SK-N-SH treated with all-trans-retinoic acid at 6 μM for 48 hours (cell line): Measurements from ENCODE around the gene HNRNPUL1.

ENCODE experiments used
- ATAC-seq: fragments of 200-7000 bp; cut with Tn5 transposase; 3 replicates; pipeline ENCODE4 v1.9.1; 2020; ENCODE audit warnings: mild to moderate bottlenecking, moderate library complexity
- ARNTL ChIP-seq: fragments of 450-650 bp; formaldehyde crosslinking; IDR thresholded peaks from 2 replicates; pipeline ENCODE4 v1.5.0; 2020; ENCODE audit warnings: low read depth, mild to moderate bottlenecking, moderate library complexity, borderline replicate concordance
- BACH2 ChIP-seq: fragments of 250-450 bp; sonication (Bioruptor Pico); IDR thresholded peaks from 2 replicates; pipeline ENCODE4 v1.9.0; 2021; ENCODE audit warnings: mild to moderate bottlenecking, borderline replicate concordance
- CSDC2 ChIP-seq: fragments of 250-450 bp; sonication (Bioruptor Pico); IDR thresholded peaks from 2 replicates; pipeline ENCODE4 v1.5.0; 2020; ENCODE audit warnings: mild to moderate bottlenecking, moderate library complexity
- ESRRG ChIP-seq: fragments of 250-450 bp; sonication (Bioruptor Pico); IDR thresholded peaks from 2 replicates; pipeline ENCODE4 v1.6.1; 2021; ENCODE audit warnings: mild to moderate bottlenecking
- GLIS3 ChIP-seq: fragments of 250-450 bp; sonication (Bioruptor Pico); IDR thresholded peaks from 2 replicates; pipeline ENCODE4 v1.5.0; 2020; ENCODE audit warnings: mild to moderate bottlenecking, moderate library complexity
- ISL1 ChIP-seq: fragments of 250-450 bp; sonication (Bioruptor Pico); IDR thresholded peaks from 2 replicates; pipeline ENCODE4 v2.1.2; 2022; ENCODE audit warnings: mild to moderate bottlenecking, moderate library complexity
- OSR1 ChIP-seq: fragments of 250-450 bp; sonication (Bioruptor Pico); IDR thresholded peaks from 2 replicates; pipeline ENCODE4 v1.8.0; 2022; ENCODE audit warnings: moderate library complexity, mild to moderate bottlenecking, inconsistent platforms
- PPARA ChIP-seq: fragments of 250-450 bp; sonication (Bioruptor Pico); IDR thresholded peaks from 2 replicates; pipeline ENCODE4 v1.5.0; 2020; ENCODE audit warnings: mild to moderate bottlenecking, borderline replicate concordance
- RARB ChIP-seq: fragments of 250-450 bp; sonication (Bioruptor Pico); IDR thresholded peaks from 2 replicates; pipeline ENCODE4 v1.8.0; 2021; ENCODE audit warnings: mild to moderate bottlenecking, moderate library complexity
- SNAI2 ChIP-seq: fragments of 250-450 bp; sonication (Bioruptor Pico); IDR thresholded peaks from 2 replicates; pipeline ENCODE4 v1.5.0; 2020; ENCODE audit warnings: mild to moderate bottlenecking, moderate library complexity
- TOX ChIP-seq: fragments of 250-450 bp; sonication (Bioruptor Pico); IDR thresholded peaks from 2 replicates; pipeline ENCODE4 v1.8.0; 2021; ENCODE audit warnings: mild to moderate bottlenecking, moderate library complexity, borderline replicate concordance
- ZC3H10 ChIP-seq: fragments of 250-450 bp; sonication (Bioruptor Pico); IDR thresholded peaks from 2 replicates; pipeline ENCODE4 v1.5.1; 2021; ENCODE audit warnings: mild to moderate bottlenecking, moderate library complexity
- ZFP3 ChIP-seq: fragments of 250-450 bp; sonication (Bioruptor Pico); IDR thresholded peaks from 2 replicates; pipeline ENCODE4 v1.5.0; 2020; ENCODE audit warnings: mild to moderate bottlenecking, moderate library complexity
- ZFP30 ChIP-seq: fragments of 450-650 bp; formaldehyde crosslinking; IDR thresholded peaks from 2 replicates; pipeline ENCODE4 v1.5.0; 2022; ENCODE audit warnings: mild to moderate bottlenecking, moderate library complexity
- ZNF565 ChIP-seq: fragments of 450-650 bp; formaldehyde crosslinking; conservative IDR thresholded peaks from 2 replicates; pipeline ENCODE4 v1.5.0; 2020; ENCODE audit warnings: low read depth, mild to moderate bottlenecking, moderate library complexity
- ZNF70 ChIP-seq: fragments of 450-650 bp; formaldehyde crosslinking; IDR thresholded peaks from 2 replicates; pipeline ENCODE4 v1.5.0; 2020; ENCODE audit warnings: mild to moderate bottlenecking, moderate library complexity
- ZNF8 ChIP-seq: fragments of 450-650 bp; formaldehyde crosslinking; IDR thresholded peaks from 2 replicates; pipeline ENCODE4 v1.5.0; 2020; ENCODE audit warnings: mild to moderate bottlenecking, moderate library complexity
- TF ChIP-seq, protein P1 (sequence below): fragments of 250-450 bp; sonication (Bioruptor Pico); IDR thresholded peaks from 2 replicates; pipeline ENCODE4 v1.5.0; 2020; ENCODE audit warnings: mild to moderate bottlenecking, moderate library complexity
- TF ChIP-seq, protein P2 (sequence below): fragments of 250-450 bp; sonication (Bioruptor Pico); IDR thresholded peaks from 2 replicates; pipeline ENCODE4 v1.5.1; 2021; ENCODE audit warnings: mild to moderate bottlenecking, moderate library complexity
- TF ChIP-seq, protein P3 (sequence below): fragments of 250-450 bp; sonication (Bioruptor Pico); IDR thresholded peaks from 2 replicates; pipeline ENCODE4 v1.8.0; 2020; ENCODE audit warnings: mild to moderate bottlenecking, moderate library complexity, borderline replicate concordance
- TF ChIP-seq, protein P4 (sequence below): fragments of 250-450 bp; sonication (Bioruptor Pico); IDR thresholded peaks from 2 replicates; pipeline ENCODE4 v1.5.1; 2020; ENCODE audit warnings: low read depth, mild to moderate bottlenecking, moderate library complexity

HNRNPUL1 gene

DNA sequence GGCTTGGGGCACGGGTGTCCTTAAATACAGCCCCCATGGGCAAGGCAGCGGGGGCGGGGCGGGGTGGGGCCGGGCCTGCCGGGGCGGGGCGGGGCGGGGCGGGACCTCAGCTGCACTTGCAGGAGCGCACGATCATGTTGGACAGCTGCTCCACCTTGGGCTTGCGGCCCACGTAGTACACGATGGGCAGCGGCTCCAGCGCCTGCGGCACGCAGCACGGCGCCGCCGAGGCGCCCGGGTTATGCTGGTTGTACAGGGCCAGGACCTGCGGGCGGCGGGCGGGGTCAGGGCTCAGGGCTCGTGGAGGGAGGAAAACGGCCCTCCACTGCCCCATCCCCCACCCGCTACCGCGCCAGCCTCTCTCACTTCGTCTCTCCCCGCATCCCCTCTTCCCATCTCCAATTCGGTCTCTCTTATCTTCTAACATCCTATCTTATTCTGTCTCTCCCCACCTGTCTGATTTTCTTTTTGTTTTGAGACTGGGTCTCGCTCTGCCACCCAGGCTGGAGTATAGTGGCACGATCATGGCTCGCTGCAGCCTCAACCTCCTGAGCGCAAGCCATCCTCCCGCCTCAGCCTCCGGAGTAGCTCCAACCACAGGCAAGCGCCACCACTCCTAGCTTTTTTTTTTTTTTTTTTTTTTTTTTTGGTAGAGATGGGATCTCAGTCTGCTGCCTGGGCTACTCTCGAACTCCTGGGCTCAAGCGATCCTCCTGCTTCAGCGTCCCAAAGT lies 66.9 kb downstream of the HNRNPUL1 start:
- TF ChIP-seq OSR1 (CRISPR knock-in tag) (no peak), ZFP3 (no peak), TOX (CRISPR knock-in tag) (no peak), ISL1 (CRISPR knock-in tag) (no peak), ARNTL (CRISPR knock-in tag) (no peak), CSDC2 (CRISPR knock-in tag) (no peak), BACH2 (CRISPR knock-in tag) (no peak), ZFP30 (CRISPR knock-in tag) (no peak), ESRRG (CRISPR knock-in tag) (no peak), ZC3H10 (no peak), SNAI2 (CRISPR knock-in tag) (no peak), GLIS3 (no peak)
- TF ChIP-seq, protein P1, sequence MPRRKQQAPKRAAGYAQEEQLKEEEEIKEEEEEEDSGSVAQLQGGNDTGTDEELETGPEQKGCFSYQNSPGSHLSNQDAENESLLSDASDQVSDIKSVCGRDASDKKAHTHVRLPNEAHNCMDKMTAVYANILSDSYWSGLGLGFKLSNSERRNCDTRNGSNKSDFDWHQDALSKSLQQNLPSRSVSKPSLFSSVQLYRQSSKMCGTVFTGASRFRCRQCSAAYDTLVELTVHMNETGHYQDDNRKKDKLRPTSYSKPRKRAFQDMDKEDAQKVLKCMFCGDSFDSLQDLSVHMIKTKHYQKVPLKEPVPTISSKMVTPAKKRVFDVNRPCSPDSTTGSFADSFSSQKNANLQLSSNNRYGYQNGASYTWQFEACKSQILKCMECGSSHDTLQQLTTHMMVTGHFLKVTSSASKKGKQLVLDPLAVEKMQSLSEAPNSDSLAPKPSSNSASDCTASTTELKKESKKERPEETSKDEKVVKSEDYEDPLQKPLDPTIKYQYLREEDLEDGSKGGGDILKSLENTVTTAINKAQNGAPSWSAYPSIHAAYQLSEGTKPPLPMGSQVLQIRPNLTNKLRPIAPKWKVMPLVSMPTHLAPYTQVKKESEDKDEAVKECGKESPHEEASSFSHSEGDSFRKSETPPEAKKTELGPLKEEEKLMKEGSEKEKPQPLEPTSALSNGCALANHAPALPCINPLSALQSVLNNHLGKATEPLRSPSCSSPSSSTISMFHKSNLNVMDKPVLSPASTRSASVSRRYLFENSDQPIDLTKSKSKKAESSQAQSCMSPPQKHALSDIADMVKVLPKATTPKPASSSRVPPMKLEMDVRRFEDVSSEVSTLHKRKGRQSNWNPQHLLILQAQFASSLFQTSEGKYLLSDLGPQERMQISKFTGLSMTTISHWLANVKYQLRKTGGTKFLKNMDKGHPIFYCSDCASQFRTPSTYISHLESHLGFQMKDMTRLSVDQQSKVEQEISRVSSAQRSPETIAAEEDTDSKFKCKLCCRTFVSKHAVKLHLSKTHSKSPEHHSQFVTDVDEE (CRISPR knock-in tag) = no peak
- TF ChIP-seq, protein P2, sequence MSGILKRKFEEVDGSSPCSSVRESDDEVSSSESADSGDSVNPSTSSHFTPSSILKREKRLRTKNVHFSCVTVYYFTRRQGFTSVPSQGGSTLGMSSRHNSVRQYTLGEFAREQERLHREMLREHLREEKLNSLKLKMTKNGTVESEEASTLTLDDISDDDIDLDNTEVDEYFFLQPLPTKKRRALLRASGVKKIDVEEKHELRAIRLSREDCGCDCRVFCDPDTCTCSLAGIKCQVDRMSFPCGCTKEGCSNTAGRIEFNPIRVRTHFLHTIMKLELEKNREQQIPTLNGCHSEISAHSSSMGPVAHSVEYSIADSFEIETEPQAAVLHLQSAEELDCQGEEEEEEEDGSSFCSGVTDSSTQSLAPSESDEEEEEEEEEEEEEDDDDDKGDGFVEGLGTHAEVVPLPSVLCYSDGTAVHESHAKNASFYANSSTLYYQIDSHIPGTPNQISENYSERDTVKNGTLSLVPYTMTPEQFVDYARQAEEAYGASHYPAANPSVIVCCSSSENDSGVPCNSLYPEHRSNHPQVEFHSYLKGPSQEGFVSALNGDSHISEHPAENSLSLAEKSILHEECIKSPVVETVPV (CRISPR knock-in tag) = no peak
- no peak for ATAC-seq

DNA sequence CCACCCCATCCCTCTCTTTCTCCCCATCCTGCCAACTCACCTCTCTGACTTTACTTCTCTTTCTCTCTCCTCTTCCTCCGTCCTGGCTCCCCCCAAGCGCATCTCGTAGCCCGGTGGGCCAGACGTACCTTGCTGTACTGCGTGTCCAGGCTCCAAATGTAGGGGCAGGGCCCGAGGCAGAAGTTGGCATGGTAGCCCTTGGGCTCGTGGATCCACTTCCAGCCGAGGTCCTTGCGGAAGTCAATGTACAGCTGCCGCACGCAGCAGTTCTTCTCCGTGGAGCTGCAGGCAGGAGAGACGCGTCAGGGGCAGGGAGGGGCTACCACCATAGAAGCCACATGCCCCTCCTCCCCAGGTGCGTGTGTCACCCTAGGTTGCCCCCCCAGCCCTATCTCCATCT lies 67.8 kb downstream of the HNRNPUL1 start:
- TF ChIP-seq ZNF8 (no peak), ZNF565 (CRISPR knock-in tag) (no peak), BACH2 (CRISPR knock-in tag) (no peak), ISL1 (CRISPR knock-in tag) (no peak), PPARA (no peak)
- TF ChIP-seq, protein P3, sequence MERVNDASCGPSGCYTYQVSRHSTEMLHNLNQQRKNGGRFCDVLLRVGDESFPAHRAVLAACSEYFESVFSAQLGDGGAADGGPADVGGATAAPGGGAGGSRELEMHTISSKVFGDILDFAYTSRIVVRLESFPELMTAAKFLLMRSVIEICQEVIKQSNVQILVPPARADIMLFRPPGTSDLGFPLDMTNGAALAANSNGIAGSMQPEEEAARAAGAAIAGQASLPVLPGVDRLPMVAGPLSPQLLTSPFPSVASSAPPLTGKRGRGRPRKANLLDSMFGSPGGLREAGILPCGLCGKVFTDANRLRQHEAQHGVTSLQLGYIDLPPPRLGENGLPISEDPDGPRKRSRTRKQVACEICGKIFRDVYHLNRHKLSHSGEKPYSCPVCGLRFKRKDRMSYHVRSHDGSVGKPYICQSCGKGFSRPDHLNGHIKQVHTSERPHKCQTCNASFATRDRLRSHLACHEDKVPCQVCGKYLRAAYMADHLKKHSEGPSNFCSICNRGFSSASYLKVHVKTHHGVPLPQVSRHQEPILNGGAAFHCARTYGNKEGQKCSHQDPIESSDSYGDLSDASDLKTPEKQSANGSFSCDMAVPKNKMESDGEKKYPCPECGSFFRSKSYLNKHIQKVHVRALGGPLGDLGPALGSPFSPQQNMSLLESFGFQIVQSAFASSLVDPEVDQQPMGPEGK (CRISPR knock-in tag) = no peak
- no peak for ATAC-seq

DNA sequence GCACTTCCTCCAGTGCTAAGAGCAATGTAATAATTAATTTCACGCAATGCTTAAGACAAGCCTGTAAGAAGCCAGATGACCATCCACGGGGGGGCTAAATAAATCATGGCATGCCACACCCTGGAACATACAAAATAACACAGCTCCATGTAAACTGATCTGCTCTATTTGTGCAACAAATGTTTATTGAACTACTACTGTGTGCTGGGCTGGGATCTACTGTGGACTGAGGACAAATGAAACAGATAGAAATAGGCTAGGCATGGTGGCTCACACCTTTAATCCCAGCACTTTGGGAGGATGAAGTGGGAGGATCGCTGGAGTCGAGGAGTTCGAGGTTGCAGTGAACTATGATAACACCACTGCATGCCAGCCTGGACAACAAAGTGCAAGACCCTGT lies 68.3 kb downstream of the HNRNPUL1 start:
- TF ChIP-seq ZNF70 (CRISPR knock-in tag) (no peak), ESRRG (CRISPR knock-in tag) (no peak), PPARA (no peak), RARB (CRISPR knock-in tag) (no peak), ZC3H10 (no peak), BACH2 (CRISPR knock-in tag) (no peak), ZFP30 (CRISPR knock-in tag) (no peak), OSR1 (CRISPR knock-in tag) (no peak), ISL1 (CRISPR knock-in tag) (no peak)
- TF ChIP-seq, protein P4, sequence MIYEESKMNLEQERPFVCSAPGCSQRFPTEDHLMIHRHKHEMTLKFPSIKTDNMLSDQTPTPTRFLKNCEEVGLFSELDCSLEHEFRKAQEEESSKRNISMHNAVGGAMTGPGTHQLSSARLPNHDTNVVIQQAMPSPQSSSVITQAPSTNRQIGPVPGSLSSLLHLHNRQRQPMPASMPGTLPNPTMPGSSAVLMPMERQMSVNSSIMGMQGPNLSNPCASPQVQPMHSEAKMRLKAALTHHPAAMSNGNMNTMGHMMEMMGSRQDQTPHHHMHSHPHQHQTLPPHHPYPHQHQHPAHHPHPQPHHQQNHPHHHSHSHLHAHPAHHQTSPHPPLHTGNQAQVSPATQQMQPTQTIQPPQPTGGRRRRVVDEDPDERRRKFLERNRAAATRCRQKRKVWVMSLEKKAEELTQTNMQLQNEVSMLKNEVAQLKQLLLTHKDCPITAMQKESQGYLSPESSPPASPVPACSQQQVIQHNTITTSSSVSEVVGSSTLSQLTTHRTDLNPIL (CRISPR knock-in tag) = no peak
- TF ChIP-seq, protein P2 (CRISPR knock-in tag) = no peak
- no peak for ATAC-seq
